NCI-H748 treated with DMSO at 0.1 percent for 48 hours (cell line): ENCODE results near the gene SH2D6.

Source experiments
- DNase-seq: peaks from one replicate; lab custom pipeline; 2025; lab: John Stamatoyannopoulos, UW

Gene SH2D6

GRCh38 chr2:85439986-85440385 lies 21.5 kb downstream of the SH2D6 start:
- no peak for DNase-seq

GRCh38 chr2:85440729-85441128 lies 22.2 kb downstream of the SH2D6 start:
- no peak for DNase-seq

GRCh38 chr2:85441864-85442263 lies 23.4 kb downstream of the SH2D6 start:
- no peak for DNase-seq

- no peak for DNase-seq
Observed at GRCh38 chr2:85444629-85445172, 26.2 kb downstream of the SH2D6 start.

- DNase-seq: no peak
Observed at GRCh38 chr2:85445316-85446295, 27.1 kb downstream of the SH2D6 start.

- DNase-seq: no peak
Observed at GRCh38 chr2:85446296-85447221, 28.0 kb downstream of the SH2D6 start.

GRCh38 chr2:85447222-85447585 lies 28.7 kb downstream of the SH2D6 start:
- no peak for DNase-seq

- DNase-seq: no peak
Observed at GRCh38 chr2:85448461-85449213, 30.1 kb downstream of the SH2D6 start.

GRCh38 chr2:85449214-85449588 lies 30.7 kb downstream of the SH2D6 start:
- DNase-seq: no peak

GRCh38 chr2:85452237-85452636 lies 33.7 kb downstream of the SH2D6 start:
- no peak for DNase-seq

- no peak for DNase-seq
Observed at GRCh38 chr2:85453571-85453970, 35.1 kb downstream of the SH2D6 start.

- no peak for DNase-seq
Observed at GRCh38 chr2:85455552-85456090, 37.1 kb downstream of the SH2D6 start.

- no peak for DNase-seq
Observed at GRCh38 chr2:85457043-85457442, 38.5 kb downstream of the SH2D6 start.

GRCh38 chr2:85457877-85458316 lies 39.4 kb downstream of the SH2D6 start:
- no peak for DNase-seq

- DNase-seq: no peak
Observed at GRCh38 chr2:85458601-85459563, 40.4 kb downstream of the SH2D6 start.

- no peak for DNase-seq
Observed at GRCh38 chr2:85459771-85460170, 41.3 kb downstream of the SH2D6 start.

- DNase-seq: no peak
Observed at GRCh38 chr2:85462322-85462721, 43.8 kb downstream of the SH2D6 start.

GRCh38 chr2:85468096-85468703 lies 49.7 kb downstream of the SH2D6 start:
- no peak for DNase-seq

- no peak for DNase-seq
Observed at GRCh38 chr2:85468704-85469349, 50.3 kb downstream of the SH2D6 start.
